Neural cell (in vitro differentiated cells): ENCODE results near the gene CPEB4.

ENCODE experiments used
- CTCF ChIP-seq: fragments of 450-650 bp; IDR thresholded peaks from 2 replicates; pipeline ENCODE4 v1.5.1; 2014; ENCODE audit warnings: antibody characterized with exemption, mild to moderate bottlenecking, moderate library complexity; ENCODE audit not compliant: poor library complexity, severe bottlenecking
- RAD21 ChIP-seq: fragments of 450-650 bp; conservative IDR thresholded peaks from 2 replicates; pipeline ENCODE4 v1.6.1; 2014; ENCODE audit warnings: antibody characterized with exemption, mild to moderate bottlenecking, moderate library complexity

GRCh38 chr5:173858021-173858669 is 30.0 kb upstream of the CPEB4 start:
- no peak for TF ChIP-seq RAD21
- no peak for TF ChIP-seq CTCF
